Activated naive CD8-positive, alpha-beta T cell (primary cell): ENCODE results near the gene OLR1.
A peak's percentile ranks its signal among the peaks of the same experiment; 100 is the strongest.
"Not testable (repeated sequence)": the region's sequence is repeated elsewhere in the genome, so short reads cannot be mapped to it uniquely, and the experiment has no call there.

ENCODE experiments used
- H3K27ac Mint-ChIP-seq: one replicate; pipeline ENCODE4 v1.8.0; 2021; ENCODE audit warnings: mixed read lengths
- H3K27me3 Mint-ChIP-seq: one replicate; pipeline ENCODE4 v1.8.0; 2021; ENCODE audit warnings: mixed read lengths
- H3K36me3 Mint-ChIP-seq: one replicate; pipeline ENCODE4 v1.8.0; 2021; ENCODE audit warnings: mixed read lengths
- H3K4me1 Mint-ChIP-seq: one replicate; pipeline ENCODE4 v1.8.0; 2021; ENCODE audit warnings: low read depth, mixed read lengths
- H3K4me3 Mint-ChIP-seq: one replicate; pipeline ENCODE4 v1.8.0; 2021; ENCODE audit warnings: mild to moderate bottlenecking, mixed read lengths
- H3K9me3 Mint-ChIP-seq: one replicate; pipeline ENCODE4 v1.8.0; 2021; ENCODE audit warnings: low read depth, mixed read lengths

OLR1 gene

GRCh38 chr12:10171973-10172728 is at the start of gene OLR1:
Gene OLR1 (minus strand): TSS chr12:10172132. CDS start chr12:10172077, 55 bp downstream.
- Mint-ChIP-seq H3K27ac (no peak within 1 kb of the TSS), H3K36me3 (no peaks in the 10 kb centered on the region), H3K4me1 (no peaks in the 10 kb centered on the region), H3K9me3 (no peaks in the 10 kb centered on the region), H3K4me3 (no peak within 1 kb of the TSS), H3K27me3 (peaks cover 12% of the 10 kb centered on the region)

- Mint-ChIP-seq H3K4me1 (peaks cover 15% of the 10 kb centered on the region), H3K9me3 (no peaks in the 10 kb centered on the region), H3K4me3 (no peak overlapping the region), H3K36me3 (peaks cover 32% of the 10 kb centered on the region), H3K27ac (no peak overlapping the region), H3K27me3 (no peaks in the 10 kb centered on the region)
Observed at GRCh38 chr12:10220398-10221077, 48.6 kb upstream of the OLR1 start.

- H3K4me3 Mint-ChIP-seq, result no peak overlapping the region
- no peaks in the 10 kb centered on the region for H3K27me3 Mint-ChIP-seq
- no peaks in the 10 kb centered on the region for H3K9me3 Mint-ChIP-seq
- H3K36me3 Mint-ChIP-seq, result peaks cover 18% of the 10 kb centered on the region
- H3K4me1 Mint-ChIP-seq, result peaks cover 28% of the 10 kb centered on the region
- H3K27ac Mint-ChIP-seq, result no peak overlapping the region
Observed at GRCh38 chr12:10218021-10218420, 46.1 kb upstream of the OLR1 start.

DNA sequence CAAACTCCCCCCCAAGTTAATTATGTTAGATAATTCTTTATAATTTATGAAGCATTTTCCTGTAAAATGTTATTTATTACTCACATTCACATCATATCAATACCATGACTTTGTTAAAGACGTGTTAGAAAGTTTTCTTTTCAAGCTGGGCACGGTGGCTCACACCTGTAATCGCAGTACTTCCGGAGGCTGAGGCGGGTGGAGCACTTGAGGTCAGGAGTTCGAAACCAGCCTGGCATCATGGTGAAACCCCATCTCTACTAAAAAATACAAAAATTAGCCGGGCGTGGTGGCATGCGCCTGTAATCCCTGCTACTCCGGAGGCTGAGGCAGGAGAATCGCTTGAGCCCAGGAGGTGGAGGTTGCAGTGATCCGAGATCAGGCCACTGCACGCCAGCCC is 44.0 kb upstream of the OLR1 start:
- not testable (repeated sequence) for H3K9me3 Mint-ChIP-seq, H3K27ac Mint-ChIP-seq, H3K4me3 Mint-ChIP-seq, H3K36me3 Mint-ChIP-seq, H3K27me3 Mint-ChIP-seq
- peaks cover 34% of the 10 kb centered on the region for H3K4me1 Mint-ChIP-seq

- peaks cover 5% of the 10 kb centered on the region for H3K36me3 Mint-ChIP-seq
- H3K27ac Mint-ChIP-seq, result no peak overlapping the region
- peaks cover 34% of the 10 kb centered on the region for H3K4me1 Mint-ChIP-seq
- H3K27me3 Mint-ChIP-seq, result no peaks in the 10 kb centered on the region
- H3K4me3 Mint-ChIP-seq, result peak overlapping the region; percentile 95
- H3K9me3 Mint-ChIP-seq, result no peaks in the 10 kb centered on the region
Observed at GRCh38 chr12:10215436-10215835, 43.5 kb upstream of the OLR1 start.

DNA sequence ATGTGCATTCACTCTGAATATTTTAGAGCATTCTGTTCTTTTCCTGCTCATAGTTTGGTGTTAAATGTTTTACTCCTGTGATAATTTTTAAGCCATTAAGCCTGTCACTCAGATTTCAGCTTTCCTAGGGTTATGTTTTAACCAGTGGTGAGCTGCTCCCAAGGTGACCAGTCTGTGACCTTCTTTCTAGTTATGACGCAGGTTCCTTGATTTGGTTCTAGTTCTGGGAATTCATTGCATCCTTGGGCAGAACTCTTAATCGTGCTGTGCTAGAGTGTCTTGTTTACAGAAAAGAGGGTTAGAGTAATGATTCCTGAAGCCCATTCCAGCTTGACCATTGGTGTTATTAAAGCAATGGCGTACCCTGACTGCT is 42.9 kb upstream of the OLR1 start:
- H3K27ac Mint-ChIP-seq, result peak overlapping the region; percentile 17
- peak overlapping the region; percentile 95 for H3K4me3 Mint-ChIP-seq
- H3K9me3 Mint-ChIP-seq, result no peaks in the 10 kb centered on the region
- peaks cover 34% of the 10 kb centered on the region for H3K4me1 Mint-ChIP-seq
- H3K27me3 Mint-ChIP-seq, result no peaks in the 10 kb centered on the region
- H3K36me3 Mint-ChIP-seq, result peaks cover 3% of the 10 kb centered on the region

DNA sequence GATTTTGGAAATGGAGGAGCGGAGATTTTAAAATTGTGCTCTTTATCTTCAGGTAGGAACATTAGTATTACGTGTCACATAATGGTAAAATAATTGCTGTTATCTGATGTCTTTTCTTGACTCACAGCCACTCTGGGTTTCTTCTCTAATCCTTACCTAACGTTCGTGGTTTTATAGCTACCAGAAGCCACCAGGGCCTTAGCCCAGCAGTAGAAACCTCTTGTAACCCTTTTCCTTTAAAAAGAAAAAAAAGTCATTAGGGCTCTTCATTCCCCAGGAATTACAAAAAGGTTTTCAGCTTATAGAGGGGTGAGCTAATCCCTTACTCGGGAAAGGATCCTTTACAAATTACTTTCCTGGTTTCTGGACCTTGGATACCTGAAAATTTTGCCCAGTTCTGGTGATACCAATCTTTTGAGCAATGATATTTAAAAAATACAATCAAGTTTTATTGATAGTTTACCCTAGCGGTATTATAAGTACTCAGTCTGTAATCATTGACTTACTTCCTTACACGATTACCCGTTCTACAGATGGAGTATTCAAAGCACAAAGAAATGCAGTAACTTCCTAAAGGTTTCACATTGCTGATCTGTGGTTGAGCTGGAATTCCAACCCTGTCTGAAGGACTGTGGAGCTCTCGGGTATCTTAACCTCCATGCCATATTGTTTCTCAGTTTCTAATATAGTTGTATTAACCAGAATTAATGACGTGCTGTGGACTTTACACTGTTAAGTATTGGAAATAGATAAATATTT is 42.4 kb upstream of the OLR1 start:
- H3K9me3 Mint-ChIP-seq, result no peaks in the 10 kb centered on the region
- H3K36me3 Mint-ChIP-seq, result peaks cover 3% of the 10 kb centered on the region
- no peaks in the 10 kb centered on the region for H3K27me3 Mint-ChIP-seq
- peak overlapping the region; percentile 95 for H3K27ac Mint-ChIP-seq
- peak overlapping the region; percentile 95 for H3K4me3 Mint-ChIP-seq
- H3K4me1 Mint-ChIP-seq, result peaks cover 34% of the 10 kb centered on the region

DNA sequence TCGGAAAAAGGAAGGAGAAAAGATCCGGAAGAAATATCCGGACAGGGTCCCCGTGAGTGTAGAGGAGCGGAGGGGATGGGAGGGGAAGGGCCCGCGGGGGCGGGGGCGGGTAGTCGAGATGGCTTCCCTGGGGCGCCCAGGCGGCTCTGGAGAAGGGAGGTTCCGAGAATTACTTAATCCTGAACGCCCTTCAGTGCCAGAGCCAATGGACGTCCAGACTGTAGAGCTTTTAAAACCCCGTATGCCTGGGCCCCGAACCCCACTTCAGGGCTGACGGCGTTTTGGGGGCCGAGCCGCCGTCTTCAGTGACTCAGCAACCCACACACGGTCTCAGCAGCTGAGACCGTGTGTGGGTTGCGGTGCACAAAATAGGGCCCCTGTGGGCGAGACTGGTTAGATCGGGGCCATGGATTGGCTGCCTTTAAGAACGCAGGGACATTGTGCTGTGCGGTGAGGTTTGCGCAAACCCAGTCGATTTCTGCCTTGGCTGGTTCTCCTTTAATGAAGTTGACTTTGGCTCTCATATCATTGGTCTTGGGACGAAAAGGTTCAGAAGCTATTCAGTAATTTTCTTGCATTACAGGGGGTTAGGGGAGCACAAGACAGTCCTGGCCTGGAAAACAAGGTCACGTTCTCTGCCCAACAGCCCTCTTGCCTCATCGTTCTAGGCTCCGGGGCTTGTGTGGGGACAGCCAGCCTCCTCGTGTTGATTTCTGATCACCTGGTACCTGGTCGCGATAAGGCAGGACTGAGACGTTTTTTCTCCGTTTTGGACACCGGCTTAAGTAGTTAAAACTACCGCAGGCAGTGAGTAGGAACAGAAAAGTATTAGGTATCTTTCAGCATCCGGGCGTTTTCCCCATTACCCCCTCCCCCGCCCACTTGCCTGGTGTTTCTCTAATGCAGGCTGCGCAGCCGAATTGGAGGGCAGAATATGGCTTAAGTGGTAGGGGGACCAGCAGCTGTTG is 41.5 kb upstream of the OLR1 start:
- Mint-ChIP-seq H3K9me3 (no peaks in the 10 kb centered on the region), H3K4me1 (peaks cover 34% of the 10 kb centered on the region), H3K27me3 (no peaks in the 10 kb centered on the region), H3K36me3 (peaks cover 3% of the 10 kb centered on the region), H3K4me3 (peak overlapping the region; percentile 95), H3K27ac (peak overlapping the region; percentile 95)

- peak within 1 kb of the TSS; percentile 95 for H3K4me3 Mint-ChIP-seq
- no peaks in the 10 kb centered on the region for H3K9me3 Mint-ChIP-seq
- no peaks in the 10 kb centered on the region for H3K27me3 Mint-ChIP-seq
- H3K27ac Mint-ChIP-seq, result peak within 1 kb of the TSS; percentile 95
- peaks cover 34% of the 10 kb centered on the region for H3K4me1 Mint-ChIP-seq
- no peaks in the 10 kb centered on the region for H3K36me3 Mint-ChIP-seq
Observed at GRCh38 chr12:10212739-10213131, 40.8 kb upstream of the OLR1 start, which contains the start of gene GABARAPL1. Gene GABARAPL1 (plus strand): TSS chr12:10212877. CDS start chr12:10213130, 253 bp downstream.

DNA sequence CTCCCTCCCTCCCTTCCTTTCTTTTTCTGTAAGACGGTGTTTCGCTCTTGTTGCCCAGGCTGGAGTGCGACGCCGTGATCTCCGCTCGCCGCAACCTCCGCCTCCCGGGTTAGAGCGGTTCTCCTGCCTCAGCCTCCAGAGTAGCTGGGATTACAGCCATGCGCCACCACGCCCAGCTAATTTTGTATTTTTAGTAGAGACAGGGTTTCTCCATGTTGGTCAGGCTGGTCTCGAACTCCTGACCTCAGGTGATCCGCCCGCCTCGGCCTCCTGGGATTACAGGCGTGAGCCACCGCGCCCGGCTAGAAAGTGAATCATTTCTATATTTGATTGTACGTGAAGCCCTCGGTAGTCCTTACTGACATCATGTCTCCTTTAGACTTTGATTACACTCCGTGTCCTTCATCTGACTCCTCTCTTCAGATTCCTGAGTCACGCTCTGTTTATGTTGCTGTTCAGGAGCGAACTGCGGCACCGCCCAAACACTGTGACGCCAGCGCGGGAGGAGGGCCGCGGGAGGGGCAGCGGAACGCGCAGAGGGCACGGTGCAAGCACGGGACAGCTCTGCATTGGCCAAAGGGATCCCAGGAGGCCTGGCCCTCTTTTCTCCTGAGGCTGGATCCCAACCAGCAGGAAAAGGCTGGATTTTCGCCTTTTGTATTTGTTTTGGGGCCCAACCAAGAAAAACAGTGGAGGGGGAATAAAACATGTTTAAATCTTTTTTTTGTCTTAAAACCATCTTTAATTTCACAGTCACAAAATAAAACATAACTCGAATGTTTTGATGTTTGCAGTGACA is 40.2 kb upstream of the OLR1 start:
- Mint-ChIP-seq H3K9me3 (no peaks in the 10 kb centered on the region), H3K27ac (peak overlapping the region; percentile 95), H3K27me3 (no peaks in the 10 kb centered on the region), H3K4me3 (peak overlapping the region; percentile 95), H3K4me1 (peaks cover 34% of the 10 kb centered on the region), H3K36me3 (no peaks in the 10 kb centered on the region)

DNA sequence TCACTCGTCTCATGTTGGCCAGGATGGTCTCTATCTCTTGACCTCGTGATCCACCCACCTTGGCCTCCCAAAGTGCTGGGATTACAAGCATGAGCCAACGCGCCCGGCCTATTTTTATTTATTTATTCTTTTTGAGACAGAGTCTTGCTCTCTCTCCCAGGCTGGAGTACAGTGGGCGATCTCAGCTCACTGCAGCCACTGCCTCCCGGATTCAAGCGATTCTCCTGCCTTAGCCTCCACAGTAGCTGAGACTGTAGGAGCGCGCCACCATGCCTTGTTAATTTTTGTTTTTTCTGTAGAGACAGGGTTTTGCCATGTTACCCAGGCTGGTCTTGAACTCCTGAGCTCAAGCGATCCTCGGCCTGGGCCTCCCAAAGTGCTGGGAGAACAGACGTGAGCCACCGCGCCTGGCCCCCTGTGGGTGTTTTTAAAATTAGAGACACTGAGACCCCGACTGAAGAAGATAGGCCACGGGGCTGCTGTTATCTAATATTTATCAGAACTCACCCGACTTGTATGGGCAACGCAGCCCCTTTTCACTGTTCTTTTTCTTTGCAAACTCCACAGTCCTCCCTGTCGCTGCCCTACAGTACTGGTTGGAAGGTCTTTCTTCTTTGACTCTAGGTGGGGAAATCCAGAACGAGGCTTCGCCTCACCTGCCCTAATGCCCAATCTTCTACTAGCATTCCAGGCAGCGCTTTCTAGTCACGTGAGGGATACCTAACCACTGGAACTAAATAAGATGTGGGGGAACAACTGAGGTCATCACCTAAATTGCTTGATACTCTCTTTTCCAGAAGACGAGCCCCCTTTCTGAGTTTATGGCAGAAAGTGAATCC is 39.4 kb upstream of the OLR1 start:
- Mint-ChIP-seq H3K4me3 (no peak overlapping the region), H3K36me3 (no peaks in the 10 kb centered on the region), H3K9me3 (no peaks in the 10 kb centered on the region), H3K27ac (no peak overlapping the region), H3K27me3 (no peaks in the 10 kb centered on the region), H3K4me1 (peaks cover 34% of the 10 kb centered on the region)

- H3K36me3 Mint-ChIP-seq, result no peaks in the 10 kb centered on the region
- no peak overlapping the region for H3K4me3 Mint-ChIP-seq
- no peaks in the 10 kb centered on the region for H3K9me3 Mint-ChIP-seq
- no peaks in the 10 kb centered on the region for H3K27me3 Mint-ChIP-seq
- H3K27ac Mint-ChIP-seq, result no peak overlapping the region
- peaks cover 25% of the 10 kb centered on the region for H3K4me1 Mint-ChIP-seq
Observed at GRCh38 chr12:10210225-10210624, 38.3 kb upstream of the OLR1 start.

GRCh38 chr12:10207136-10207535 is 35.2 kb upstream of the OLR1 start:
- Mint-ChIP-seq H3K4me3 (no peak overlapping the region), H3K4me1 (peaks cover 4% of the 10 kb centered on the region), H3K36me3 (no peaks in the 10 kb centered on the region), H3K9me3 (no peaks in the 10 kb centered on the region), H3K27me3 (peaks cover 2% of the 10 kb centered on the region), H3K27ac (no peak overlapping the region)
